Liver (tissue), 9 donors: ENCODE results near the gene PLCB1. TPM values are rescaled to one million over a fixed set of nuclear protein-coding genes. Genes with fewer than 3 reads are reported as not detected.

Experiments used
- DNase-seq: peaks from one replicate; pipeline ENCODE4 v3.0.0-alpha.2; 2017; ENCODE audit warnings: low spot score
- H3K27ac ChIP-seq, 2 donors: one replicate each; pipeline ENCODE4 v1.7.0; 2013; ENCODE audit warnings: inconsistent platforms in 2 of 2, low read length in 2 of 2, control low read depth in 1 of 2, low read depth in 1 of 2, mild to moderate bottlenecking in 1 of 2
- H3K27me3 ChIP-seq, 4 donors: one replicate each; pipeline versions ENCODE4 v1.6.1 to v1.7.0; 2013; ENCODE audit warnings: low read length in 3 of 4, inconsistent platforms in 1 of 4, mild to moderate bottlenecking in 1 of 4, moderate library complexity in 1 of 4; ENCODE audit not compliant: control insufficient read depth in 4 of 4, insufficient read depth in 4 of 4
- H3K36me3 ChIP-seq, 4 donors: one replicate each; pipeline versions ENCODE4 v1.6.1 to v1.7.0; 2013; ENCODE audit warnings: low read length in 3 of 4, mild to moderate bottlenecking in 3 of 4, low read depth in 1 of 4, moderate library complexity in 1 of 4; ENCODE audit not compliant: control insufficient read depth in 4 of 4, insufficient read depth in 3 of 4
- H3K4me1 ChIP-seq, 4 donors: one replicate each; pipeline versions ENCODE4 v1.6.1 to v1.7.0; 2013; ENCODE audit warnings: low read length in 3 of 4, mild to moderate bottlenecking in 3 of 4, moderate library complexity in 1 of 4; ENCODE audit not compliant: control insufficient read depth in 4 of 4, insufficient read depth in 4 of 4
- H3K4me3 ChIP-seq, 3 donors: one replicate each; pipeline versions ENCODE4 v1.6.1 to v1.7.0; 2013; ENCODE audit warnings: low read length in 3 of 3, control low read depth in 1 of 3, low read depth in 1 of 3, mild to moderate bottlenecking in 1 of 3
- H3K9ac ChIP-seq, 2 donors: one replicate each; pipeline ENCODE4 v1.7.0; 2013; ENCODE audit warnings: low read length in 2 of 2, mild to moderate bottlenecking in 2 of 2, moderate library complexity in 2 of 2, control low read depth in 1 of 2, low read depth in 1 of 2
- H3K9me3 ChIP-seq, 4 donors: one replicate each; pipeline versions ENCODE4 v1.6.1 to v1.7.0; 2013; ENCODE audit warnings: low read length in 3 of 4; ENCODE audit not compliant: control insufficient read depth in 4 of 4
- CTCF ChIP-seq: fragments of 150-350 bp; IDR thresholded peaks from 2 replicates; pipeline ENCODE4 v1.5.1; 2017; ENCODE audit warnings: improper control_type of control experiment, low read depth, low read length; ENCODE audit not compliant: missing input control
- EGR1 ChIP-seq, 2 donors: IDR thresholded peaks; 2 replicates each; pipeline ENCODE4 v1.6.1; 2016 to 2018; ENCODE audit warnings: antibody characterized with exemption in 2 of 2, low read depth in 2 of 2
- FOXA1 ChIP-seq: IDR thresholded peaks from 2 replicates; pipeline ENCODE4 v1.6.1; 2016; ENCODE audit warnings: antibody characterized with exemption
- FOXA2 ChIP-seq: IDR thresholded peaks from 2 replicates; pipeline ENCODE4 v1.6.1; 2016; ENCODE audit warnings: antibody characterized with exemption
- GABPA ChIP-seq, 2 donors: IDR thresholded peaks in 1 of 2; conservative IDR thresholded peaks in 1 of 2; 2 replicates each; pipeline ENCODE4 v1.6.1; 2016; ENCODE audit warnings: antibody characterized with exemption in 2 of 2, mild to moderate bottlenecking in 1 of 2, moderate library complexity in 1 of 2
- HNF4G ChIP-seq: IDR thresholded peaks from 2 replicates; pipeline ENCODE4 v1.6.1; 2016; ENCODE audit warnings: antibody characterized with exemption
- NR2F2 ChIP-seq: IDR thresholded peaks from 2 replicates; pipeline ENCODE4 v1.6.1; 2016; ENCODE audit warnings: antibody characterized with exemption
- RAD21 ChIP-seq, 2 donors: IDR thresholded peaks; 2 replicates each; pipeline ENCODE4 v1.6.1; 2016; ENCODE audit warnings: antibody characterized with exemption in 2 of 2, mild to moderate bottlenecking in 2 of 2
- RXRA ChIP-seq, 2 donors: IDR thresholded peaks; 2 replicates each; pipeline ENCODE4 v1.6.1; 2017 to 2018; ENCODE audit warnings: antibody characterized with exemption in 2 of 2, mild to moderate bottlenecking in 1 of 2
- SP1 ChIP-seq: IDR thresholded peaks from 2 replicates; pipeline ENCODE4 v1.6.1; 2018; ENCODE audit warnings: antibody characterized with exemption, mild to moderate bottlenecking
- YY1 ChIP-seq: IDR thresholded peaks from 2 replicates; pipeline ENCODE4 v1.6.1; 2016; ENCODE audit warnings: antibody characterized with exemption, mild to moderate bottlenecking
- WGBS: extraction: QIAGEN DNeasy Blood & Tissue Kit; methylation state at CpG from one replicate; pipeline ENCODE4 v1.1.7; 2013; 5-methylcytosine and 5-hydroxymethylcytosine counted together
- polyA plus RNA-seq, 2 donors: library from polyadenylated mRNA; stranded (reverse) in 1 of 2; unstranded in 1 of 2; fragments of 200-250 nt in 1 of 2; fragments of >200 nt in 1 of 2; fragmentation: Nextera tagmentation in 1 of 2; extraction: Ambion mirVana in 1 of 2; gene quantifications; one replicate each; pipeline versions ENCODE4 v1.2.1 to v1.2.3, GENCODE V29; 2013 to 2015
- total RNA-seq, 2 donors: library from RNA; depleted of rRNA; stranded (reverse); fragments of >200 nt; gene quantifications; one replicate each; pipeline ENCODE4 v1.2.3, GENCODE V29; 2014
- TF ChIP-seq, protein P1 (sequence below): IDR thresholded peaks from 2 replicates; pipeline ENCODE4 v1.6.1; 2016; ENCODE audit warnings: antibody characterized with exemption, mild to moderate bottlenecking
- TF ChIP-seq, protein P2 (sequence below): IDR thresholded peaks from 2 replicates; pipeline ENCODE4 v1.6.1; 2016; ENCODE audit warnings: antibody characterized with exemption
- donor health status: healthy.
- donor health status: healthy.
- donor health status: healthy.
- donor health status: healthy.
- donor health status: healthy.

The PLCB1 gene
- total and polyA plus RNA-seq, 4 donors: 3.7 to 13.5 (median 5.9) TPM

GRCh38 chr20:8764344-8764962 lies 632.4 kb downstream of the PLCB1 start:
- Histone ChIP-seq H3K4me1 (no peaks in the 10 kb centered on the region), H3K4me3 (no peak overlapping the region), H3K9ac (no peak overlapping the region), H3K36me3 (no peaks in the 10 kb centered on the region), H3K27ac (no peak overlapping the region), H3K27me3 (no peaks in the 10 kb centered on the region), H3K9me3 (no peaks in the 10 kb centered on the region)
- TF ChIP-seq FOXA1 (no peak), EGR1 (IDR thresholded peaks at IDR 0.05; ENCODE audit: low read depth in 2 of 2) (no peak), SP1 (no peak), HNF4G (no peak), CTCF (no peak), YY1 (no peak), NR2F2 (no peak), FOXA2 (no peak), RXRA (IDR thresholded peaks at IDR 0.05) (no peak), RAD21 (IDR thresholded peaks at IDR 0.05) (no peak), GABPA (IDR thresholded peaks at IDR 0.05 in 1 of 2, conservative IDR thresholded peaks at IDR 0.05 in 1 of 2) (no peak)
- TF ChIP-seq, protein P1, sequence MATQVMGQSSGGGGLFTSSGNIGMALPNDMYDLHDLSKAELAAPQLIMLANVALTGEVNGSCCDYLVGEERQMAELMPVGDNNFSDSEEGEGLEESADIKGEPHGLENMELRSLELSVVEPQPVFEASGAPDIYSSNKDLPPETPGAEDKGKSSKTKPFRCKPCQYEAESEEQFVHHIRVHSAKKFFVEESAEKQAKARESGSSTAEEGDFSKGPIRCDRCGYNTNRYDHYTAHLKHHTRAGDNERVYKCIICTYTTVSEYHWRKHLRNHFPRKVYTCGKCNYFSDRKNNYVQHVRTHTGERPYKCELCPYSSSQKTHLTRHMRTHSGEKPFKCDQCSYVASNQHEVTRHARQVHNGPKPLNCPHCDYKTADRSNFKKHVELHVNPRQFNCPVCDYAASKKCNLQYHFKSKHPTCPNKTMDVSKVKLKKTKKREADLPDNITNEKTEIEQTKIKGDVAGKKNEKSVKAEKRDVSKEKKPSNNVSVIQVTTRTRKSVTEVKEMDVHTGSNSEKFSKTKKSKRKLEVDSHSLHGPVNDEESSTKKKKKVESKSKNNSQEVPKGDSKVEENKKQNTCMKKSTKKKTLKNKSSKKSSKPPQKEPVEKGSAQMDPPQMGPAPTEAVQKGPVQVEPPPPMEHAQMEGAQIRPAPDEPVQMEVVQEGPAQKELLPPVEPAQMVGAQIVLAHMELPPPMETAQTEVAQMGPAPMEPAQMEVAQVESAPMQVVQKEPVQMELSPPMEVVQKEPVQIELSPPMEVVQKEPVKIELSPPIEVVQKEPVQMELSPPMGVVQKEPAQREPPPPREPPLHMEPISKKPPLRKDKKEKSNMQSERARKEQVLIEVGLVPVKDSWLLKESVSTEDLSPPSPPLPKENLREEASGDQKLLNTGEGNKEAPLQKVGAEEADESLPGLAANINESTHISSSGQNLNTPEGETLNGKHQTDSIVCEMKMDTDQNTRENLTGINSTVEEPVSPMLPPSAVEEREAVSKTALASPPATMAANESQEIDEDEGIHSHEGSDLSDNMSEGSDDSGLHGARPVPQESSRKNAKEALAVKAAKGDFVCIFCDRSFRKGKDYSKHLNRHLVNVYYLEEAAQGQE: no peak
- TF ChIP-seq, protein P2, sequence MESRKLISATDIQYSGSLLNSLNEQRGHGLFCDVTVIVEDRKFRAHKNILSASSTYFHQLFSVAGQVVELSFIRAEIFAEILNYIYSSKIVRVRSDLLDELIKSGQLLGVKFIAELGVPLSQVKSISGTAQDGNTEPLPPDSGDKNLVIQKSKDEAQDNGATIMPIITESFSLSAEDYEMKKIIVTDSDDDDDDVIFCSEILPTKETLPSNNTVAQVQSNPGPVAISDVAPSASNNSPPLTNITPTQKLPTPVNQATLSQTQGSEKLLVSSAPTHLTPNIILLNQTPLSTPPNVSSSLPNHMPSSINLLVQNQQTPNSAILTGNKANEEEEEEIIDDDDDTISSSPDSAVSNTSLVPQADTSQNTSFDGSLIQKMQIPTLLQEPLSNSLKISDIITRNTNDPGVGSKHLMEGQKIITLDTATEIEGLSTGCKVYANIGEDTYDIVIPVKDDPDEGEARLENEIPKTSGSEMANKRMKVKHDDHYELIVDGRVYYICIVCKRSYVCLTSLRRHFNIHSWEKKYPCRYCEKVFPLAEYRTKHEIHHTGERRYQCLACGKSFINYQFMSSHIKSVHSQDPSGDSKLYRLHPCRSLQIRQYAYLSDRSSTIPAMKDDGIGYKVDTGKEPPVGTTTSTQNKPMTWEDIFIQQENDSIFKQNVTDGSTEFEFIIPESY: no peak
- no peak for DNase-seq
- 77% methylated on average over 4 of the region's 4 CpGs for WGBS

- Histone ChIP-seq H3K9ac (no peak overlapping the region), H3K4me3 (no peak overlapping the region), H3K9me3 (no peaks in the 10 kb centered on the region), H3K27me3 (no peaks in the 10 kb centered on the region), H3K4me1 (no peaks in the 10 kb centered on the region), H3K27ac (no peak overlapping the region), H3K36me3 (no peaks in the 10 kb centered on the region)
- WGBS: 92% methylated on average over 5 of the region's 5 CpGs
- no peak for DNase-seq
- TF ChIP-seq, protein P1: no peak
- TF ChIP-seq YY1 (no peak), RAD21 (IDR thresholded peaks at IDR 0.05) (no peak), FOXA1 (no peak)
These were observed 634.9 kb downstream of the PLCB1 start for GRCh38 chr20:8766868-8767390.
